Activated naive CD4-positive, alpha-beta T cell treated with anti-CD3 and anti-CD28 coated beads, Interleukin-2, amount 50 U/mL, for 72 hours (primary cell): Measurements from ENCODE around the gene CST3. TPM values are rescaled to one million over a fixed set of nuclear protein-coding genes. Genes with fewer than 3 reads are reported as not detected.
"Not testable (repeated sequence)": the region's sequence is repeated elsewhere in the genome, so short reads cannot be mapped to it uniquely, and the experiment has no call there.

Experiments used
- ATAC-seq, 2 donors: fragments of 150-1000 bp; cut with Tn5 transposase; 2 replicates each; pipeline ENCODE4 v1.10.0; 2021; ENCODE audit warnings: mild to moderate bottlenecking in 2 of 2, moderate library complexity in 2 of 2
- DNase-seq, 2 donors: peaks; one replicate each; pipeline ENCODE4 v3.0.0; 2021 to 2022; ENCODE audit warnings: low spot score in 2 of 2
- H3K27ac Mint-ChIP-seq, 2 donors: one replicate each; pipeline ENCODE4 v1.8.0; 2022; ENCODE audit warnings: mild to moderate bottlenecking in 2 of 2, mixed read lengths in 2 of 2
- H3K36me3 Mint-ChIP-seq, 2 donors: one replicate each; pipeline ENCODE4 v1.8.0; 2022; ENCODE audit warnings: mixed read lengths in 2 of 2
- H3K9me3 Mint-ChIP-seq, 2 donors: one replicate each; pipeline ENCODE4 v1.8.0; 2022; ENCODE audit warnings: mixed read lengths in 2 of 2
- total RNA-seq, 2 donors: library from RNA; stranded (reverse); gene quantifications; one replicate each; pipeline ENCODE4 v1.2.3, GENCODE V29; 2022

Gene CST3
- total RNA-seq, 2 donors from 2014 or later = 1.2 TPM; not detected in 1

GRCh38 chr20:23625236-23625964 lies 12.4 kb downstream of the CST3 start:
- DNase-seq (no peak), ATAC-seq (no peak)
- no peak overlapping the region for H3K27ac Mint-ChIP-seq
- no peaks in the 10 kb centered on the region for H3K36me3 Mint-ChIP-seq
- no peaks in the 10 kb centered on the region for H3K9me3 Mint-ChIP-seq

- Mint-ChIP-seq H3K27ac (no peak overlapping the region), H3K36me3 (no peaks in the 10 kb centered on the region), H3K9me3 (no peaks in the 10 kb centered on the region)
- ATAC-seq (no peak), DNase-seq (no peak)
These were observed 13.4 kb downstream of the CST3 start for GRCh38 chr20:23624324-23624691.

- Mint-ChIP-seq H3K36me3 (no peaks in the 10 kb centered on the region), H3K9me3 (no peaks in the 10 kb centered on the region), H3K27ac (no peak overlapping the region)
- ATAC-seq (no peak), DNase-seq (no peak)
These were observed 14.0 kb downstream of the CST3 start for GRCh38 chr20:23623666-23624323.

GRCh38 chr20:23622839-23623343 lies 14.9 kb downstream of the CST3 start:
- Mint-ChIP-seq H3K9me3 (no peaks in the 10 kb centered on the region), H3K36me3 (no peaks in the 10 kb centered on the region), H3K27ac (no peak overlapping the region)
- no peak for ATAC-seq
- DNase-seq = no peak

GRCh38 chr20:23622401-23622800 lies 15.4 kb downstream of the CST3 start:
- H3K9me3 Mint-ChIP-seq, ATAC-seq, DNase-seq, H3K36me3 Mint-ChIP-seq, H3K27ac Mint-ChIP-seq: not testable (repeated sequence)

GRCh38 chr20:23620670-23621386 lies 16.9 kb downstream of the CST3 start:
- not testable (repeated sequence) for H3K27ac Mint-ChIP-seq, H3K36me3 Mint-ChIP-seq, DNase-seq, H3K9me3 Mint-ChIP-seq, ATAC-seq

- no peaks in the 10 kb centered on the region for H3K36me3 Mint-ChIP-seq
- ATAC-seq = no peak
- no peak for DNase-seq
- H3K27ac Mint-ChIP-seq = no peak overlapping the region
- no peaks in the 10 kb centered on the region for H3K9me3 Mint-ChIP-seq
These were observed 23.6 kb downstream of the CST3 start for GRCh38 chr20:23614163-23614562.

GRCh38 chr20:23613676-23614075 lies 24.1 kb downstream of the CST3 start:
- Mint-ChIP-seq H3K27ac (no peak overlapping the region), H3K36me3 (no peaks in the 10 kb centered on the region), H3K9me3 (no peaks in the 10 kb centered on the region)
- ATAC-seq (no peak), DNase-seq (no peak)

- no peaks in the 10 kb centered on the region for H3K9me3 Mint-ChIP-seq
- no peak overlapping the region for H3K27ac Mint-ChIP-seq
- no peak for DNase-seq
- no peak for ATAC-seq
- H3K36me3 Mint-ChIP-seq = no peaks in the 10 kb centered on the region
These were observed 25.4 kb downstream of the CST3 start for GRCh38 chr20:23612396-23612795.

GRCh38 chr20:23609486-23610109 lies 28.2 kb downstream of the CST3 start:
- no peaks in the 10 kb centered on the region for H3K9me3 Mint-ChIP-seq
- ATAC-seq (no peak), DNase-seq (no peak)
- no peak overlapping the region for H3K27ac Mint-ChIP-seq
- no peaks in the 10 kb centered on the region for H3K36me3 Mint-ChIP-seq

- Mint-ChIP-seq H3K27ac (no peak overlapping the region), H3K9me3 (no peaks in the 10 kb centered on the region)
- ATAC-seq = no peak
These were observed 29.4 kb downstream of the CST3 start for GRCh38 chr20:23608251-23608846.

GRCh38 chr20:23607497-23608245 lies 30.1 kb downstream of the CST3 start:
- DNase-seq (no peak), ATAC-seq (no peak)
- Mint-ChIP-seq H3K9me3 (no peaks in the 10 kb centered on the region), H3K36me3 (no peaks in the 10 kb centered on the region), H3K27ac (no peak overlapping the region)

More at GRCh38 chr20:23608251-23608846, 29.4 kb downstream of the CST3 start:
- no peaks in the 10 kb centered on the region for H3K36me3 Mint-ChIP-seq
- DNase-seq = no peak

GRCh38 chr20:23606652-23607049 lies 31.1 kb downstream of the CST3 start:
- Mint-ChIP-seq H3K27ac (no peak overlapping the region), H3K36me3 (no peaks in the 10 kb centered on the region), H3K9me3 (no peaks in the 10 kb centered on the region)
- peak in 1 of 2 donors; percentile 73 for DNase-seq
- ATAC-seq = peak; percentile 70 to 87

- H3K27ac Mint-ChIP-seq = no peak within 1 kb of the TSS
- DNase-seq (no peak), ATAC-seq (peak in 1 of 2 donors; percentile 37)
- H3K36me3 Mint-ChIP-seq = no peaks in the 10 kb centered on the region
- no peaks in the 10 kb centered on the region for H3K9me3 Mint-ChIP-seq
These were observed 31.7 kb downstream of the CST3 start, which contains the start of gene CST9 for GRCh38 chr20:23605867-23606651. Gene CST9 (minus strand): TSS chr20:23605917. CDS start chr20:23605864, 53 bp downstream.

- DNase-seq (no peak), ATAC-seq (no peak)
- no peaks in the 10 kb centered on the region for H3K36me3 Mint-ChIP-seq
- H3K9me3 Mint-ChIP-seq = no peaks in the 10 kb centered on the region
- H3K27ac Mint-ChIP-seq = no peak overlapping the region
These were observed 33.4 kb downstream of the CST3 start for GRCh38 chr20:23604306-23604705.
